OCI-LY1 (cell line): ENCODE results near the gene FBXW8.

ENCODE experiments used
- H2AFZ ChIP-seq: fragments of 200-600 bp; sonication (generic), shearing (Covaris generic); 2 replicates; pipeline ENCODE4 v1.6.0; 2014; ENCODE audit warnings: antibody characterized with exemption, mild to moderate bottlenecking, low read length
- H3F3A ChIP-seq: fragments of 200-600 bp; sonication (generic), shearing (Covaris generic); 2 replicates; pipeline ENCODE4 v1.6.0; 2014; ENCODE audit warnings: mild to moderate bottlenecking, antibody characterized with exemption, low read length, moderate library complexity; ENCODE audit not compliant: insufficient read depth
- H3K27ac ChIP-seq: fragments of 200-600 bp; sonication (generic); 2 replicates; pipeline ENCODE4 v1.5.1; 2014; ENCODE audit warnings: low read length, mixed run types, mild to moderate bottlenecking, low read depth; ENCODE audit not compliant: poor library complexity, severe bottlenecking
- H3K27me3 ChIP-seq: fragments of 200-600 bp; sonication (generic); 2 replicates; pipeline ENCODE4 v1.6.0; 2014; ENCODE audit warnings: antibody characterized with exemption, mild to moderate bottlenecking, low read length, moderate library complexity; ENCODE audit not compliant: insufficient read depth
- H3K36me3 ChIP-seq: fragments of 200-600 bp; sonication (generic); 2 replicates; pipeline ENCODE4 v1.6.1; 2014; ENCODE audit warnings: mild to moderate bottlenecking, antibody characterized with exemption, low read length, moderate library complexity, mixed read lengths; ENCODE audit not compliant: insufficient read depth
- H3K4me1 ChIP-seq: fragments of 200-600 bp; sonication (generic); 2 replicates; pipeline ENCODE4 v1.5.1; 2014; ENCODE audit warnings: mild to moderate bottlenecking, low read length, moderate library complexity; ENCODE audit not compliant: insufficient read depth, severe bottlenecking
- H3K4me2 ChIP-seq: fragments of 200-600 bp; sonication (generic), shearing (Covaris generic); 2 replicates; pipeline ENCODE4 v1.6.1; 2014; ENCODE audit warnings: low read length
- H3K4me3 ChIP-seq: fragments of 200-600 bp; sonication (generic); 2 replicates; pipeline ENCODE4 v1.5.1; 2014; ENCODE audit warnings: low read length, low read depth, mild to moderate bottlenecking, mixed read lengths; ENCODE audit not compliant: poor library complexity, severe bottlenecking
- H3K79me2 ChIP-seq: fragments of 200-600 bp; shearing (Covaris generic); 2 replicates; pipeline ENCODE4 v1.6.1; 2016; ENCODE audit warnings: mixed run types, low read length, mixed read lengths; ENCODE audit not compliant: insufficient read depth
- H3K9ac ChIP-seq: fragments of 200-600 bp; sonication (generic), shearing (Covaris generic); 2 replicates; pipeline ENCODE4 v1.6.1; 2014; ENCODE audit warnings: mild to moderate bottlenecking, low read length, mixed read lengths
- H3K9me2 ChIP-seq: fragments of 200-600 bp; sonication (generic), shearing (Covaris generic); 2 replicates; pipeline ENCODE4 v1.6.1; 2014; ENCODE audit warnings: low read depth, mild to moderate bottlenecking, low read length, mixed read lengths
- H3K9me3 ChIP-seq: fragments of 200-600 bp; shearing (Covaris generic); 2 replicates; pipeline ENCODE4 v1.6.1; 2014; ENCODE audit warnings: low read length, mixed read lengths
- H4K20me1 ChIP-seq: fragments of 200-600 bp; sonication (generic), shearing (Covaris generic); 2 replicates; pipeline ENCODE4 v1.6.0; 2016; ENCODE audit warnings: mild to moderate bottlenecking, low read length; ENCODE audit not compliant: insufficient read depth
- EZH2 ChIP-seq: fragments of 200-600 bp; sonication (generic), shearing (Covaris generic); IDR thresholded peaks from 2 replicates; pipeline ENCODE4 v1.8.0; 2017; ENCODE audit warnings: borderline replicate concordance, mixed run types, mild to moderate bottlenecking, antibody characterized with exemption, low read length, moderate library complexity, mixed read lengths
- TF ChIP-seq, protein P1 (sequence below): fragments of 200-600 bp; sonication (generic), shearing (Covaris generic); IDR thresholded peaks from 2 replicates; pipeline ENCODE4 v1.5.1; 2017; ENCODE audit warnings: mild to moderate bottlenecking, antibody characterized with exemption, low read length, moderate library complexity, mixed read lengths

The FBXW8 gene

DNA sequence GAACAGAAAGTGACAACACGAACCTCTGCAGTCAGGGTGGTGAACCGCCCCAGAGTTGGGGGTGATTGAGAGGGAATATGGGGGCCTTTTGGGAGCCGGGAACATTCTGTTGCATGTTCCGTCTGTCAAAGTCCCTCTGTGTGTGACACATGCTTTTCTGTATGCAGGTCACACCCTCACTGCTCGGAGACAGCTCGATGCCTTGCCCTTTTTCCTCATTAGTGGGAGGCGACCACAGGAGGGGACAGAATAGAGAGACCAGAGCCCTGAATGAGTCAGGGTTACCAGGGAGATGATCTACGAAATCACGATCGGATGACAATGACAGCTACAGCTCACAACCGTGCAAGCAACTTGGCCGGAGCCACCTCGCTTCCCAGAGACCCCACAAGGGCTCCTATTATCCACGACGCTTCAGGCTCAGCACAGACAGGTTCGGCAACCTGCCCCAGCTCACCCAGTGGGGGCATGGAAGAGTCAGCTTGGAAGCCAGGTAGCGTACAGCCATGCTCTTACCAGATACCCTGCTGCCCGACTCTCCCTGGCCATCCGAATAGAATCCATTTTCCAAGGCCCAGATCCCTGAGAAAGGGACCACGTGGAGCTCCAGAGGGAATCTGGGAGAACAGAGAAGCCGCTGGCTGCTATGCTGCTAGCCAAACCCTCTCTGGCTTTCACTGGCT, 149.6 kb downstream of the FBXW8 start:
- H3K4me2 ChIP-seq = no peak overlapping the region
- H3K36me3 ChIP-seq = no peaks in the 10 kb centered on the region
- TF ChIP-seq, protein P1, sequence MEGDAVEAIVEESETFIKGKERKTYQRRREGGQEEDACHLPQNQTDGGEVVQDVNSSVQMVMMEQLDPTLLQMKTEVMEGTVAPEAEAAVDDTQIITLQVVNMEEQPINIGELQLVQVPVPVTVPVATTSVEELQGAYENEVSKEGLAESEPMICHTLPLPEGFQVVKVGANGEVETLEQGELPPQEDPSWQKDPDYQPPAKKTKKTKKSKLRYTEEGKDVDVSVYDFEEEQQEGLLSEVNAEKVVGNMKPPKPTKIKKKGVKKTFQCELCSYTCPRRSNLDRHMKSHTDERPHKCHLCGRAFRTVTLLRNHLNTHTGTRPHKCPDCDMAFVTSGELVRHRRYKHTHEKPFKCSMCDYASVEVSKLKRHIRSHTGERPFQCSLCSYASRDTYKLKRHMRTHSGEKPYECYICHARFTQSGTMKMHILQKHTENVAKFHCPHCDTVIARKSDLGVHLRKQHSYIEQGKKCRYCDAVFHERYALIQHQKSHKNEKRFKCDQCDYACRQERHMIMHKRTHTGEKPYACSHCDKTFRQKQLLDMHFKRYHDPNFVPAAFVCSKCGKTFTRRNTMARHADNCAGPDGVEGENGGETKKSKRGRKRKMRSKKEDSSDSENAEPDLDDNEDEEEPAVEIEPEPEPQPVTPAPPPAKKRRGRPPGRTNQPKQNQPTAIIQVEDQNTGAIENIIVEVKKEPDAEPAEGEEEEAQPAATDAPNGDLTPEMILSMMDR = no peak
- TF ChIP-seq EZH2 = no peak
- H3K79me2 ChIP-seq = no peaks in the 10 kb centered on the region
- no peak overlapping the region for H2AFZ ChIP-seq
- H3K9me2 ChIP-seq = no peaks in the 10 kb centered on the region
- H3K4me3 ChIP-seq = no peak overlapping the region
- no peak overlapping the region for H3K9ac ChIP-seq
- H3K9me3 ChIP-seq = no peaks in the 10 kb centered on the region
- no peaks in the 10 kb centered on the region for H3F3A ChIP-seq
- H4K20me1 ChIP-seq = no peaks in the 10 kb centered on the region
- peaks cover 30% of the 10 kb centered on the region for H3K27me3 ChIP-seq
- no peak overlapping the region for H3K27ac ChIP-seq
- H3K4me1 ChIP-seq = no peaks in the 10 kb centered on the region

GRCh38 chr12:117060929-117061305, 150.2 kb downstream of the FBXW8 start:
- no peaks in the 10 kb centered on the region for H3K79me2 ChIP-seq
- H3K4me1 ChIP-seq = no peaks in the 10 kb centered on the region

GRCh38 chr12:117061555-117062079, 150.9 kb downstream of the FBXW8 start:
- Histone ChIP-seq H3K27ac (no peak overlapping the region), H3K27me3 (peaks cover 30% of the 10 kb centered on the region), H2AFZ (no peak overlapping the region), H3F3A (no peaks in the 10 kb centered on the region), H3K36me3 (no peaks in the 10 kb centered on the region), H3K9ac (no peak overlapping the region), H3K4me1 (no peaks in the 10 kb centered on the region), H3K4me2 (no peak overlapping the region), H3K79me2 (no peaks in the 10 kb centered on the region), H3K9me2 (no peaks in the 10 kb centered on the region), H4K20me1 (no peaks in the 10 kb centered on the region), H3K9me3 (no peaks in the 10 kb centered on the region), H3K4me3 (no peak overlapping the region)
- TF ChIP-seq EZH2 = no peak
- TF ChIP-seq, protein P1 = no peak

More at GRCh38 chr12:117060929-117061305, 150.2 kb downstream of the FBXW8 start:
- Histone ChIP-seq H3K27ac (no peak overlapping the region), H3K9ac (no peak overlapping the region), H3F3A (no peaks in the 10 kb centered on the region), H3K27me3 (peaks cover 30% of the 10 kb centered on the region), H4K20me1 (no peaks in the 10 kb centered on the region), H3K4me3 (no peak overlapping the region), H3K36me3 (no peaks in the 10 kb centered on the region), H2AFZ (no peak overlapping the region), H3K9me3 (no peaks in the 10 kb centered on the region), H3K9me2 (no peaks in the 10 kb centered on the region), H3K4me2 (no peak overlapping the region)
- no peak for TF ChIP-seq EZH2
- TF ChIP-seq, protein P1 = no peak
